Peyer's patch (tissue), 4 donors: Measurements from ENCODE around the gene ZBTB16.

ENCODE experiments used
- POLR2A ChIP-seq, 2 donors: fragments of 450-650 bp; IDR thresholded peaks; one replicate each; pipeline ENCODE4 v1.5.1; 2017; ENCODE audit warnings: antibody characterized with exemption in 2 of 2, mild to moderate bottlenecking in 2 of 2, moderate library complexity in 2 of 2
- TF ChIP-seq, protein P1 (sequence below), 6 experiments: fragments of 450-650 bp in 4 of 6; fragments of 200-600 bp in 2 of 6; sonication (generic) in 1 of 6; IDR thresholded peaks; one replicate each; pipeline ENCODE4 v1.5.1; 2017 to 2019; ENCODE audit warnings: antibody characterized with exemption in 6 of 6, mild to moderate bottlenecking in 3 of 6, moderate library complexity in 1 of 6

DNA sequence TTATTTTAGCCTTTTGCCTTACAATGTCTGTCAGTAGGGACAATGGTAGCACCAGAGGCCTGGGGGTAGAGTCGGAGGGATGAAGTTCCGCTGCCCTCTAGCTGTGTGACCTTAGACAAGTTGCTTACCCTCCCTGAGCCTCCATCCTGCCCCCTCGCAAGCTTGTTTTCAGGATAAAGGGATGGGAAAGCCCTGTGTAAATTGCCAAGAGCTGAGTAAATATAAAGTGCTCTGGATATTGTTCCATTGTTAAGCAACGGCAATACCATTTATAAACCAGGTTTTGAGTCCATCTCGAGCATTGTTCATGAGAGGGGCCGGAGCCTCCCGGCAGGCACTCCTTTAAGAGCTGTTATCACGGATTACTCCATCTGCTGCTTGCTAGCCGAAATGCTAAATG, 72.9 kb downstream of the ZBTB16 start:
- TF ChIP-seq, protein P1, sequence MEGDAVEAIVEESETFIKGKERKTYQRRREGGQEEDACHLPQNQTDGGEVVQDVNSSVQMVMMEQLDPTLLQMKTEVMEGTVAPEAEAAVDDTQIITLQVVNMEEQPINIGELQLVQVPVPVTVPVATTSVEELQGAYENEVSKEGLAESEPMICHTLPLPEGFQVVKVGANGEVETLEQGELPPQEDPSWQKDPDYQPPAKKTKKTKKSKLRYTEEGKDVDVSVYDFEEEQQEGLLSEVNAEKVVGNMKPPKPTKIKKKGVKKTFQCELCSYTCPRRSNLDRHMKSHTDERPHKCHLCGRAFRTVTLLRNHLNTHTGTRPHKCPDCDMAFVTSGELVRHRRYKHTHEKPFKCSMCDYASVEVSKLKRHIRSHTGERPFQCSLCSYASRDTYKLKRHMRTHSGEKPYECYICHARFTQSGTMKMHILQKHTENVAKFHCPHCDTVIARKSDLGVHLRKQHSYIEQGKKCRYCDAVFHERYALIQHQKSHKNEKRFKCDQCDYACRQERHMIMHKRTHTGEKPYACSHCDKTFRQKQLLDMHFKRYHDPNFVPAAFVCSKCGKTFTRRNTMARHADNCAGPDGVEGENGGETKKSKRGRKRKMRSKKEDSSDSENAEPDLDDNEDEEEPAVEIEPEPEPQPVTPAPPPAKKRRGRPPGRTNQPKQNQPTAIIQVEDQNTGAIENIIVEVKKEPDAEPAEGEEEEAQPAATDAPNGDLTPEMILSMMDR (IDR thresholded peaks at IDR 0.05) = no peak
- no peak for TF ChIP-seq POLR2A (IDR thresholded peaks at IDR 0.05)
